WTC11 (cell line): ENCODE data around the gene EFCAB12.

Experiments
- CREB1 ChIP-seq: sonication (generic); formaldehyde crosslinking; IDR thresholded peaks from 2 replicates; pipeline ENCODE4 v1.8.0; 2023; ENCODE audit warnings: mild to moderate bottlenecking, missing genetic modification reagents
- CTCF ChIP-seq: fragments of 200-600 bp; IDR thresholded peaks from 2 replicates; pipeline ENCODE4 v1.8.0; 2022; ENCODE audit warnings: antibody characterized with exemption
- PREB ChIP-seq: sonication (generic); formaldehyde crosslinking; IDR thresholded peaks from 2 replicates; pipeline ENCODE4 v1.8.1; 2022; ENCODE audit warnings: mild to moderate bottlenecking, missing genetic modification reagents, moderate library complexity, borderline replicate concordance
- SP1 ChIP-seq: sonication (generic); formaldehyde crosslinking; conservative IDR thresholded peaks from 2 replicates; pipeline ENCODE4 v1.8.1; 2022; ENCODE audit warnings: missing genetic modification reagents
- USF2 ChIP-seq: sonication (generic); formaldehyde crosslinking; IDR thresholded peaks from 2 replicates; pipeline ENCODE4 v1.8.1; 2023; ENCODE audit warnings: mild to moderate bottlenecking, missing genetic modification reagents, moderate library complexity
- ZNF232 ChIP-seq: sonication (generic); formaldehyde crosslinking; IDR thresholded peaks from 2 replicates; pipeline ENCODE4 v1.8.0; 2022; ENCODE audit warnings: mild to moderate bottlenecking, missing genetic modification reagents

- TF ChIP-seq CTCF = no peak
- TF ChIP-seq PREB = no peak
- no peak for TF ChIP-seq SP1
- no peak for TF ChIP-seq USF2 (CRISPR knock-in tag)
- no peak for TF ChIP-seq CREB1 (CRISPR knock-in tag)
- TF ChIP-seq ZNF232 (CRISPR knock-in tag) = no peak
Measured at GRCh38 chr3:129367821-129368220, 60.6 kb downstream of the EFCAB12 start.
